ENCODE results near the gene WNT16. TPM values are rescaled to one million over a fixed set of nuclear protein-coding genes. Genes with fewer than 3 reads are reported as not detected.
"Not testable (repeated sequence)": the region's sequence is repeated elsewhere in the genome, so short reads cannot be mapped to it uniquely, and the experiment has no call there.

WNT16 gene
- total RNA-seq, 6 experiments from 2014 or later, result 0.07 to 0.25 (median 0.18) TPM

DNA sequence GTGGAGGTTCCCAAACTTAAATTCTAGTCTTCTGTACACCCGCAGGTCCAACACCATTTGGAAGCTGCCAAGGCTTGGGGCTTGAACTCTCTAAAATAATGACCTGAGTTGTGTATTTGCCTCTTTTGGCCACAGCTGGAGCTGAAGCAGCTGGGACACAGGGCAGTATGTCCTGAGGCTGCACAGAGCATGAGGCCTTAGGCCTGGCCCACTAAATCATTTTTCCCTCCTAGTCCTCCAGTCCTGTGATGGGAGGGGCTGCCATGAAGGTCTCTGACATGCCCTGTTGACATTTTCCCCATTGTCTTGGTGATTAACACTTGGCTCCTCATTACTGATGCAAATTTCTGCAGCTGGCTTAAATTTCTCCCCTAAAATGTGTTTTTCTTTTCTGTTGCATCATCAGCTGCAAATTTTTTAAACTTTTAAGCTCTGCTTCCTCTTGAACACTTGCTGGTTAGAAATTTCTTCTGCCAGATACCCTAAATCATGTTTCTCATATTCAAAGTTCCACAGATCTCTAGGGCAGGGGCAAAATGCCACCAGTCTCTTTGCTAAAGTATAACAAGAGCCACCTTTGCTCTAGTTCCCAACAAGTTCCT is 43.6 kb upstream of the WNT16 start:
- Mint-ChIP-seq H3K4me1 (ENCODE audit: low read depth) (peaks cover 51% of the 10 kb centered on the region), H3K9me3 (peaks cover 25% of the 10 kb centered on the region), H3K36me3 (ENCODE audit: low read depth) (peaks cover 65% of the 10 kb centered on the region), H3K27me3 (ENCODE audit: insufficient read depth) (peaks cover 3% of the 10 kb centered on the region), H3K4me3 (no peak overlapping the region), H3K27ac (no peak overlapping the region)
- no peak for DNase-seq
- TF ChIP-seq, protein P1, sequence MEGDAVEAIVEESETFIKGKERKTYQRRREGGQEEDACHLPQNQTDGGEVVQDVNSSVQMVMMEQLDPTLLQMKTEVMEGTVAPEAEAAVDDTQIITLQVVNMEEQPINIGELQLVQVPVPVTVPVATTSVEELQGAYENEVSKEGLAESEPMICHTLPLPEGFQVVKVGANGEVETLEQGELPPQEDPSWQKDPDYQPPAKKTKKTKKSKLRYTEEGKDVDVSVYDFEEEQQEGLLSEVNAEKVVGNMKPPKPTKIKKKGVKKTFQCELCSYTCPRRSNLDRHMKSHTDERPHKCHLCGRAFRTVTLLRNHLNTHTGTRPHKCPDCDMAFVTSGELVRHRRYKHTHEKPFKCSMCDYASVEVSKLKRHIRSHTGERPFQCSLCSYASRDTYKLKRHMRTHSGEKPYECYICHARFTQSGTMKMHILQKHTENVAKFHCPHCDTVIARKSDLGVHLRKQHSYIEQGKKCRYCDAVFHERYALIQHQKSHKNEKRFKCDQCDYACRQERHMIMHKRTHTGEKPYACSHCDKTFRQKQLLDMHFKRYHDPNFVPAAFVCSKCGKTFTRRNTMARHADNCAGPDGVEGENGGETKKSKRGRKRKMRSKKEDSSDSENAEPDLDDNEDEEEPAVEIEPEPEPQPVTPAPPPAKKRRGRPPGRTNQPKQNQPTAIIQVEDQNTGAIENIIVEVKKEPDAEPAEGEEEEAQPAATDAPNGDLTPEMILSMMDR (IDR thresholded peaks at IDR 0.05), result no peak

DNA sequence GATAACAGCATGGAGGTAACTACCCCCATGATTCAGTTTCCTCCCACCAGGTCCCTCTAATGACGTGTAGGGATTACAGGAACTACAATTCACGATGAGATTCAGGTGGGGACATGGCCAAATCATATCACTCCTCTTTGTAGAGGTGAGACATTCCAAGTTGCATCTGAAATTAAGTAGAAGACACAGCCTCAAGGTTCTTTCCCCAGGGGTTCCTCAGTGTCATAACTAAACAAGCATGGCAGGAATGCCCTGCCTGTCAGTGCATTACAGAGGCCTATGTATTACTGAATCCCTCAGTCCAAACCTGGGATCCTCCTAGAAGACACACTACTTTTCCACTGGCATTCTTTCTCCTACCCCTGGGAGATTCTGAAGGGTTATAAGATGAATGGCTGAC is 42.6 kb upstream of the WNT16 start:
- peaks cover 3% of the 10 kb centered on the region for H3K27me3 Mint-ChIP-seq (ENCODE audit: insufficient read depth)
- peaks cover 68% of the 10 kb centered on the region for H3K36me3 Mint-ChIP-seq (ENCODE audit: low read depth)
- TF ChIP-seq, protein P1 (IDR thresholded peaks at IDR 0.05), result no peak
- peaks cover 45% of the 10 kb centered on the region for H3K4me1 Mint-ChIP-seq (ENCODE audit: low read depth)
- H3K4me3 Mint-ChIP-seq, result no peak overlapping the region
- no peak for DNase-seq
- H3K9me3 Mint-ChIP-seq, result peaks cover 25% of the 10 kb centered on the region
- peak overlapping the region; percentile 84 for H3K27ac Mint-ChIP-seq

DNA sequence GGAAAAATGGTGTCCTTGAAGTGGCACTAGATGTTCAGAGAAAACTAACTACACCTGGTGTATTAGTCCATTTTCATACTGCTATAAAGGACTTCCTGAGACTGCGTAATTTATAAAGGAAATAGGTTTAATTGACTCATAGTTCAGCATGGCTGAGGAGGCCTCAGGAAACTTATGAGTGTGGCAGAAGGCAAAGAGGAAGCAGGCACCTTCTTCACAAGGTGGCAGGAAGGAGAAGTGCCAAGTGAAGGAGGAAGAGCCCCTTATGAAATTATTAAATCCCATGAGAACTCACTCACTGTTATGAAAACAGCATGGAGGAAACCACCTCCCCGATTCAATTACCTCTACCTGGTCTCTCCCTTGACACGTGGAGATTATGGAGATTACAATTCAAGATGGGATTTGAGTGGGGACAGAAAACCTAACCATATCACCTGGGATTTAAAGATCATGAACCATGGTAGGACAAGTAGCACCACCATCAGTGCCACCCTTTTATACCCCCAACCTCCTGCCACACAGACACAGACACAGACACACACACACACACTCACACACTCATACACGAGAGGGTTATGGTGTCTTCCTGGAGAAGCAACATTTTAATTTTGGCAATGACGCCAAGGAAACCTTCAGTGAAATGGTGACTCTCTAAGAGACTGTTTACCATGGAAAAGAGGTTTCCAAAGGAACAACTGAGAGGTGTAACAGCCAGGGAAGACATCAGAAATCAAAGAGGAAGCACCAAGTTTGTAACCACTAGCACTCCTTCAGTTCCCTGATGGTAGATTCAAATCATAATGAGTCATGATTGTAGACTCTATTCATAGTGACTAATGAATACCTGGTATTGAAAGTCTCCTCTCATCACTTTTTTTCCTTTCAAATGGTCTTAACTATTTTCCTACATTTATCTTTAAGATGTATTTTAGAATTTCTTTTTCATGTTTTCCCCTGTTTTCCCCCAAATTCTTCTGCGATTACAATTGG is 41.8 kb upstream of the WNT16 start:
- DNase-seq, result peak; percentile 58
- peaks cover 71% of the 10 kb centered on the region for H3K36me3 Mint-ChIP-seq (ENCODE audit: low read depth)
- peaks cover 3% of the 10 kb centered on the region for H3K27me3 Mint-ChIP-seq (ENCODE audit: insufficient read depth)
- no peak overlapping the region; the same call in 1 of the 2 replicates for H3K4me3 Mint-ChIP-seq
- peaks cover 36% of the 10 kb centered on the region for H3K4me1 Mint-ChIP-seq (ENCODE audit: low read depth)
- TF ChIP-seq, protein P1 (IDR thresholded peaks at IDR 0.05), result no peak
- peak overlapping the region; percentile 84 for H3K27ac Mint-ChIP-seq
- H3K9me3 Mint-ChIP-seq, result peaks cover 25% of the 10 kb centered on the region

DNA sequence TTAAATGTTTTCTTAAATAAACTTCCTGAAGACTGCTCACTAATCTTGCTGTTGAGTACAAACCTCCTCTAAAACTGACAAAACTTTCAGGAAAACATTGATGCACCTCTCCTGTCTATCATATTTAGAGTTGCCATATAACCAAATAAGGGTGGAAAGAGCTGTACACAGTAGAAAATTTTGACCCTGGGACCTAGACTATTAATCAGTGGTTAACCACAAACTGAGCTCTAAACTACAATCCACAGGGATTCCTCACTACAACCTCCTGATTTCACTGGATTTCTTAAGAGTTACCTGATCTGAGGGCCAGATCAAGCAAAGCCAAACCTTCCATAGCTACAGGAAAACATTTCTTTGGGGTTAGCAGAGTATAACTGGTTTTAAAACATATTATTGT is 39.9 kb upstream of the WNT16 start:
- Mint-ChIP-seq H3K4me1 (ENCODE audit: low read depth) (peaks cover 38% of the 10 kb centered on the region), H3K27ac (peak overlapping the region; percentile 31), H3K27me3 (ENCODE audit: insufficient read depth) (peaks cover 3% of the 10 kb centered on the region), H3K9me3 (peaks cover 20% of the 10 kb centered on the region), H3K36me3 (ENCODE audit: low read depth) (peaks cover 75% of the 10 kb centered on the region), H3K4me3 (0 out of 2 replicates have a peak overlapping the region, but pooled peaks have one; percentile 1)
- peak; percentile 76 for DNase-seq
- TF ChIP-seq, protein P1 (IDR thresholded peaks at IDR 0.05), result no peak

DNA sequence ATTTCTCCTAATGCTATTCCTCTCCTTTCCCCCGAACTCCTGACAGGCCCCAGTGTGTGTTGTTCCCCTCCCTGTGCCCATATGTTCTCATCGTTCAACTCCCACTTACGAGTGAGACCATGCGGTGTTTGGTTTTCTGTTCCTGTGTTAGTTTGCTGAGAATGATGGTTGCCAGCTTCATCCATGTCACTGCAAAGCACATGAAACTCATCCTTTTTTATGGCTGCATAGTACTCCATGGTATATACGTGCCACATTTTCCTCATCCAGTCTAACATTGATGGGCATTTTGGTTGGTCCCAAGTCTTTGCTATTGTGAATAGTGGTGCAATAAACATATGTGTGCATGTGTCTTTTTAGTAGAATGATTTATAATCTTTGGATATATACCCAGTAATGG is 38.9 kb upstream of the WNT16 start:
- Mint-ChIP-seq H3K4me1 (ENCODE audit: low read depth) (peaks cover 48% of the 10 kb centered on the region), H3K36me3 (ENCODE audit: low read depth) (peaks cover 75% of the 10 kb centered on the region)
- H3K4me3 Mint-ChIP-seq; H3K27ac Mint-ChIP-seq; H3K9me3 Mint-ChIP-seq; DNase-seq; H3K27me3 Mint-ChIP-seq (ENCODE audit: insufficient read depth): not testable (repeated sequence)
